Measurements from ENCODE around the gene MS4A4E.
A peak's percentile ranks its signal among the peaks of the same experiment; 100 is the strongest.
"Not testable (repeated sequence)": the region's sequence is repeated elsewhere in the genome, so short reads cannot be mapped to it uniquely, and the experiment has no call there.

MS4A4E gene

GRCh38 chr11:60242740-60243239, at the start of gene MS4A4E:
TSS of gene MS4A4E (minus strand) at chr11:60243137. CDS start at chr11:60230055, 13,082 bp downstream.
- DNase-seq: no peak

- no peak for DNase-seq
These were observed 49.2 kb upstream of the MS4A4E start for GRCh38 chr11:60292145-60292544.

DNA sequence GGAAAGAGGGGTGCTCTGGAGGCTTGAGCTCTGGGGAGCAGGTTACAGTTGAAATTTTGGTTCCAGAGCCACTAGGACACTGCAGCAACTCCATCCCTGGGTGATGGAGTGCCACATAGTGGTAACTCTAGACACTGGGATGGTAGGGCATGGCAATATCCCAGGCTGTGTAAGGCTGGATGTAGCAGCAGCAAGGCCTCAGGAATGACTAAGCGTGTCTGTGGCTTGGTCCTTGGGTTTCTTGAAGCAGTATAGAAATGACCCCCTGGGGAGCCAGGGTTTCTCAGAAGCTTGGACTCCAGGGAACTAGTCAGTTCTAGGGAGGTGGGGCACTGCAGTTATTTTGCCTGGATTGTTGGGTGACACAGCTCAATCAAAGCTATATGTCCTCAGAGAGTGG, 45.6 kb upstream of the MS4A4E start:
- DNase-seq: no peak

DNA sequence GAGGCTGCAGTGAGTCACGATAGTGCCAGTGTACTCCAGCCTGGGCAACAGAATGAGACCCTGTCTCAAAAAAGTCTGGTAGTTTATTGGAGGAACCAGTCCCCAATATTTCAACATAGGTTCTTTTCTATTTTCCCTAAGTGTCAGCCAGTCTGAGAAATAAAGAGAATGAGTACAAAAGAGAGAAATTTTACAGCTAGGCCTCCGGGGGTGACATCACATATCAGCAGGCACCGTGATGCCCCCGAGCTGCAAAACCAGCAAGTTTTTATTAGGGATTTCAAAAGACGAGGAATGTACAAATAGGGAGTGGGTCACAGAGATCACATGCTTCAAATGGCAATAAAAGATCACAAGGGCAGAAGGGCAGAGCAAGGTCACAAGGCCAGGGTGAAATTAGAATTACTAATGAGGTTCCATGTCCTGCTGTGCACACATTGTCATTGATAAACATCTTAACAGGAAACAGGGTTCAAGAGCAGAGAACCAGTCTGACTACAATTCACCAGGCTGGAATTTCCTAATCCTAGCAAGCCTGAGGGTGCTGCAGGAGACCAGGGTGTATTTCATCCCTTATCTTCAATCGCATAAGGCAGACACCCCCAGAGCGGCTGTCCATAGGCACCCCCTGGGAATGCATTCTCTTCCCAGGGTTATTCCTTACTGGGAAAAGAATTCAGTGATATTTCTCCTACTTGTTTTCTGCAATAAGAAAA, 42.6 kb upstream of the MS4A4E start:
- DNase-seq: not testable (repeated sequence)

GRCh38 chr11:60282286-60282685, 39.3 kb upstream of the MS4A4E start:
- DNase-seq: no peak

DNA sequence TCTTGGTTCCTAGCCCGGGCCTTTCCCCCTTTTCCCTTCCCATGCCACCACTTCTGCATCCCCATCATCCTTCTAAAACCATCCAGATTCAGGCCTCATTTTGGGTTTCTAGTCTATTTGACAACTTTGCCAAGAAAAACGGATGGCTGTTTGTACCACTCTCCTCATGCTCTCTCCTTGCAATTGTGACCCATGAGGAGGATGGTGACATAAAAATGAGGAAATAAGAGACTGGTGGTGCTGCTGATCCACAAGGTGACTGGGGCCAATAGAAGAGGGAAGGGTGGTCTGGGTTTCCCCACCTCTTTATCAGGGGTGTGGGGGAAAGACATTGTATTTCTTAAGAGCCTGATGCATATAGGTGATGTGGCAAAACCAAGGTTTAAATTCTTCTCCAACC, 38.5 kb upstream of the MS4A4E start:
- DNase-seq: no peak

DNA sequence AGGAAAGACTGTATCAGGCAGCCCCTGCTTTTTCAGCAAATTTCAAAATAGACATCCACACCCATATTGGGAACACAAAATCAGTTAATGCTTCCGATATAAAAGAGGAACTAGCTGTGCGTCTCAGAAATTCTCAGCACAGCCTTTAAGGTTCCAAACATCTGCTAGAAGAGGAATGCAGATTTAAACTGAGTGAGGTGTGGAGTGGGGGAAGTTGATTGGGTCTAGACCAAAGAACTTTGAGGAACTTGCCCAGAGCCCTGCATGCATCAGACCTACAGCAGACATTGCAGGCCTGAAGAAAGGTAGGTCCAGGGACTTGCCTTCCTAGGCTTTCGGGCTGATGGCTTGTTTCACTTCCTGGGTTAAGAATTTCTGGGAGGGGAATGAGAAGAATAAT, 37.5 kb upstream of the MS4A4E start, which contains the start of gene MS4A4A:
Gene MS4A4A (plus strand): TSS at position 255 of the 400 bp plus-strand sequence. CDS start 10 bp downstream, at position 265.
- DNase-seq: no peak

- no peak for DNase-seq
These were observed 31.5 kb upstream of the MS4A4E start for GRCh38 chr11:60274416-60274815.

- DNase-seq: peak; percentile 26
These were observed 22.7 kb upstream of the MS4A4E start for GRCh38 chr11:60265373-60266214.

- DNase-seq: no peak
These were observed 21.7 kb upstream of the MS4A4E start for GRCh38 chr11:60264644-60265043.

- DNase-seq: no peak
These were observed 20.5 kb upstream of the MS4A4E start for GRCh38 chr11:60263402-60263801.

DNA sequence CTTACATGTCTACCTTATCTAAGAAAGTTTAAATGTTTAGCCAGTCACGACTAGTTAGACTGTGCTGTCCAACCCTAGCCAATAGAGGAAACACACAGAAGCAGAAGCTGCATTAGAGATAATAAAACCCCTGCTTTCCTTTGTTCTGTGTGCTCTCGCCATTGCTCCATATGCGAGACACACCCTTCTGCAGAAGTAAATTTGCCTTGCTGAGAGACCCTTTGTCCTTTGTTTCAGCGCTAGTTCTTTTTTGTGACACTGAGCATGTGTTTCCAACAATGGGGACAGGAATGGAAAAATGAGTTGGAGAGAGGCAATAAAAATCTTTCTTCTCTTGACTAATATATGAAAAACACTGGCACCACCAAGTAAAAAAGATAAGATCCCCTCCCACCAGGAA, 18.1 kb upstream of the MS4A4E start:
- no peak for DNase-seq

DNA sequence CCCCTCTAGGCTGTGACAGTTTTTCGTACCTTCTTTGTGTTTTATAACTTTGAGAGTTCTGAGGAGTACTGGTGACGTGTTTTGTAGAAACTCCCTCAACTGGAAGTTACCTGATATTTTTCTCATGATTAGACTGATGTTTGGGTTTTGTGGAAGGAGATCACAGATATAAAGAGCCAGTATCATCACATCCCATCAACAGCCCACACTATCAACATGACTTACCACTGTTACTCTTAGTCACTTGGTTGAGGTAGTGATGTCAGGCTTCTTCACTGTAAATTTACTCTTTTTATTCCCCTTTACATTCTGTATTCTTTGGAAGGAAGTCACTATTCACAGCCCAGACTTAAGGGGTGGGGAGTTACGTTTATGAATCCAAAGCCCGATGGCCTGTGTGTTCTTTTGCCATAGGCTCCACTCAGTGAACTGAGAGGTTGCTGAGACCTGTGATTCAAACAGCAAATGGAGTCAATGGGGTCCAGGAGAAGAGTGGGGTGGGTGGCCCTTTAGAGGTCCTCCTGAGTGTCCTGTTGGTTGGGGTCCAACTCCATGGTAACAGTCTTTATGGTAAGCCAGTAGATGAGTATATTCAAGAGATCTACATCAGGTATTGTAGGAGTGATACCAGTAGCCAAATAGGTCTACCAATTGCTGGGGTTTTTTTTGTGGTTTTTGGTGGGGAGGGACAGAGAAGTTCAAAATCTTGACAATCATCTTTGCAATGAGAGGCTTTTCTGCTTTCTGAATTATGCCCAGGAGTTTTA, 15.2 kb upstream of the MS4A4E start:
- no peak for DNase-seq

GRCh38 chr11:60252213-60253108, 9.5 kb upstream of the MS4A4E start:
- no peak for DNase-seq

- peak; percentile 2 for DNase-seq
These were observed 8.7 kb upstream of the MS4A4E start for GRCh38 chr11:60251485-60252212.

DNA sequence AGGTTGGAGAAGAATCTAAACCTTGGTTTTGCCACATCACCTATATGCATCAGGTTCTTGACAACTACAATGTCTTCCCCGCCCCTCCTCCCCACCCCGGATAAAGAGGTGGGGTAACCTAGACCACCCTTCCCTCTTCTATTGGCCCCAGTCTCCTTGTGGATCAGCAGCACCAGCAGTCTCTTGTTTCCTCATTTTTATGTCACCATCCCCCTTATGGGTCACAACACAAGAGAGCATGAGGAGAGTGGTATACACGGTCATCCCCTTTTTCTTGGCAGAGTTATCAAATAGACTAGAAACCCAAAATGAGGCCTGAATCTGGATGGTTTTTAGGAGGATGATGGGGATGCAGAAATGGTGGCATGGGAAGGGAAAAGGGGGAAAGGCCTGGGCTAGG, 1.2 kb downstream of the MS4A4E start:
- DNase-seq: no peak

- no peak for DNase-seq
These were observed 2.3 kb downstream of the MS4A4E start for GRCh38 chr11:60240662-60241061.

DNA sequence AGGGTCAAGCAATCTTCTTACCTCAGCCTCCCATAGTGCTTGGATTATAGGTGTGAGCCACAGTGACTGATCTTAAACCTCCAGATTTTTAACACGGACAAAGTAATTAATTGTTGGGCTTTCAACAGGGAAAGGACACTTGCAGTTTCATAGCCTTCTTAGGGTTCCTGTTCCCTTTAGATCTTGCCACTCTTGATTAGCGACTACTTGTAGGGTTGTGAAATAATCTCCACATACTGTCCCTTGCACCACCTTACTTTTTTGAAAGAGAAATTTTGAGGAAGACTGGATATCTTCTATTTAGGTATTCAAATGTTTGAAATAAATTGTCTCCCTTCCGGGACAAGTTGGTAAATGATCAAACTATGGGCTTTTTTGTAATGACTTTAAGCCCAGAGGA, 7.6 kb downstream of the MS4A4E start:
- no peak for DNase-seq

DNA sequence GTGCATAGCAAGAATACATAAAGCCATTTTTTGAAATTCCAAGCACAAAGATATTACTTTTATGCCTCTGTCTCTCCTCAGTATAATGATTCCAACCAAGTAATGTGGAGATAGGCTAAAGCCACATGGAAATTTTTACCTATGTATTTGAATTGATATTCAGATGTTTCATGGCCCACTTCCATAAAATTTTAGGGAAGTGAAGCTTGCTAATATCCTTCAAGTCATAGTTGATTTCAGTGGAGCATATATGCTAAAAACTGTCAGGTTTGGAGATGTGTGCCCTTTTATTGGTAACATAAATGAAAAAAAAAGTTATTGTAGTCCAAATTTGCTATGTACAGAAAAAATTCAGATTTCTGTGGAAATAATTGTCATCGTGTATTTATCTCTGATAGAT, 12.3 kb downstream of the MS4A4E start:
- no peak for DNase-seq

GRCh38 chr11:60222141-60222540, 20.8 kb downstream of the MS4A4E start:
- no peak for DNase-seq

DNA sequence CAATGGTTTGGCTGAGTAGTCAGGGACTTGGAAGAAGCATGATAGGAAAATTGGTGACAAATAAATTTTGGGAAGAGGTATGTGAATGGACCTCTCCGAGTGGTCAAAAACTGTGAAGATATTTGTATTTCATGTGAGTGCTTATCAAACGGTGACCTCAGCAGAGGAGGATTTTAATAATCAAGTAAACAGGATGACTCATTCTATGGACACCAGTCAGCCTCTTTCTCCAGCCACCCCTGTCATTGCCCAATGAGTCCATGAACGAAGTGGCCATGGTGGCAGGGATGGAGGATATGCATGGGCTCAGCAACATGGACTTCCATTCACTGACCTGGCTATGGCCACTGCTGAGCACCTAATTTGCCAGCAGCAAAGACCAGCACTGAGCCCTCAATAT, 21.2 kb downstream of the MS4A4E start:
- DNase-seq: no peak

Data from NCI-H146 (cell line).